ENCODE measurements around the gene NCKAP5. TPM values are rescaled to one million over a fixed set of nuclear protein-coding genes. Genes with fewer than 3 reads are reported as not detected.

NCKAP5 gene
- total and polyA plus RNA-seq, 2 of the 13 experiments (the other 11 are each of a cell fraction or from before 2014, with no cell fraction given) = 0.01 TPM; not detected in 1

GRCh38 chr2:132815516-132815915 is 752.7 kb downstream of the NCKAP5 start:
- H3K27ac ChIP-seq (ENCODE audit: extremely low read length, insufficient read depth, low read length) = no peak overlapping the region
- H3K4me2 ChIP-seq (ENCODE audit: low read depth, low read length) = no peak overlapping the region
- POLR2A ChIA-PET = no interaction called here
- no peak overlapping the region for H3K9ac ChIP-seq (ENCODE audit: insufficient read depth, low read depth, low read length)
- H3K9me3 ChIP-seq (ENCODE audit: low read length) = peaks cover 66% of the 10 kb centered on the region
- no peaks in the 10 kb centered on the region for H4K20me1 ChIP-seq (ENCODE audit: insufficient read depth, low read length)
- intact Hi-C loops (cut with micrococcal nuclease; ENCODE audit: unreplicated experiment) = no loop called here
- H3K27me3 ChIP-seq (ENCODE audit: control insufficient read depth in 1 of 2, insufficient read depth in 2 of 2, low read length in 2 of 2) = no peaks in the 10 kb centered on the region
- 6% methylated on average over 2 of the region's 2 CpGs for WGBS (ENCODE audit: low lambda C conversion rate)
- H3K36me3 ChIP-seq (replicated peaks in 1 of 2; ENCODE audit: control insufficient read depth in 1 of 2, insufficient read depth in 2 of 2, low read length in 2 of 2) = no peaks in the 10 kb centered on the region
- no peak overlapping the region for H2AFZ ChIP-seq (ENCODE audit: low read length)
- H3K4me3 ChIP-seq (replicated peaks in 1 of 3; ENCODE audit: insufficient read depth in 1 of 3, low read depth in 2 of 3, low read length in 3 of 3) = no peak overlapping the region
- TF ChIP-seq CREB1 (IDR thresholded peaks at IDR 0.05) (peak; percentile 59; the same call in 1 of the 2 replicates), CREB1 (CRISPR knock-in tag; IDR thresholded peaks at IDR 0.05) (no peak), PRMT3 (CRISPR knock-in tag; IDR thresholded peaks at IDR 0.05; ENCODE audit: borderline replicate concordance, low read depth) (no peak)
- FAIRE-seq = no peak
- no peak for ATAC-seq
- H3K79me2 ChIP-seq (ENCODE audit: insufficient read depth, low read length) = no peaks in the 10 kb centered on the region
- no TSS peak for BruUV-seq (replicated peaks)
- CTCF ChIA-PET (ENCODE audit: low intra/inter-chr PET ratio, low total read pairs) = no interaction called here
- H3K4me1 ChIP-seq (ENCODE audit: insufficient read depth, low read length) = no peaks in the 10 kb centered on the region
- in situ Hi-C loops (cut with HindIII; ENCODE audit: extremely low pct_ligation_motif_present, low pct_unique_long_range_greater_than_20kb) = no loop called here
- DNase-seq (ENCODE audit: low spot score) = no peak

DNA sequence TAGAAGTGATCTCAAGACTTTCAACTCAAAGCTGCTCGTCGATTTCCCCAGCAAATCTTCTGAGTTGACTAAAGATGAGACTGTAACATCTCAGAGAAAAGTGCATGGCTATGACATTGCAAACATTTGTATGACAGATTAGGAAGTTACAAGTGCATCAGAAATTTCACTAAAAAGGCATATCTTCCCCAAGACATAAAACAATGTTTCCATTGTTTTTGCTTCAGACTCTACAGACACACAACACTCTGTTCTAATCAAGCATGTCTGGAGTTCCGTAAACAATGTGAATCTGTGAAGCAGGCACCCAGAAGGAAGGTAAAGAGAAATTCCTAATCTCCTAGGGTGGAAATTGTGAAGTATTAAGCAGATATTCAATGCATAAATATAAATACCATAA is 753.6 kb downstream of the NCKAP5 start:
- intact Hi-C loops (cut with micrococcal nuclease; ENCODE audit: unreplicated experiment) = no loop called here
- no peak for FAIRE-seq
- no peak overlapping the region for H3K9ac ChIP-seq (ENCODE audit: insufficient read depth, low read depth, low read length)
- no peak for ATAC-seq
- H3K27me3 ChIP-seq (ENCODE audit: control insufficient read depth in 1 of 2, insufficient read depth in 2 of 2, low read length in 2 of 2) = no peaks in the 10 kb centered on the region
- no peak overlapping the region for H2AFZ ChIP-seq (ENCODE audit: low read length)
- no peaks in the 10 kb centered on the region for H3K4me1 ChIP-seq (ENCODE audit: insufficient read depth, low read length)
- no peak overlapping the region for H3K4me2 ChIP-seq (ENCODE audit: low read depth, low read length)
- no peak for DNase-seq (ENCODE audit: low spot score)
- H3K79me2 ChIP-seq (ENCODE audit: insufficient read depth, low read length) = no peaks in the 10 kb centered on the region
- no TSS peak for BruUV-seq (replicated peaks)
- peaks cover 73% of the 10 kb centered on the region for H3K9me3 ChIP-seq (ENCODE audit: low read length)
- ChIA-PET CTCF (ENCODE audit: low intra/inter-chr PET ratio, low total read pairs) (no interaction called here), POLR2A (no interaction called here)
- in situ Hi-C loops (cut with HindIII; ENCODE audit: extremely low pct_ligation_motif_present, low pct_unique_long_range_greater_than_20kb) = no loop called here
- no peak overlapping the region for H3K4me3 ChIP-seq (replicated peaks in 1 of 3; ENCODE audit: insufficient read depth in 1 of 3, low read depth in 2 of 3, low read length in 3 of 3)
- no peak overlapping the region for H3K27ac ChIP-seq (ENCODE audit: extremely low read length, insufficient read depth, low read length)
- H4K20me1 ChIP-seq (ENCODE audit: insufficient read depth, low read length) = no peaks in the 10 kb centered on the region
- no peaks in the 10 kb centered on the region for H3K36me3 ChIP-seq (replicated peaks in 1 of 2; ENCODE audit: control insufficient read depth in 1 of 2, insufficient read depth in 2 of 2, low read length in 2 of 2)
- TF ChIP-seq SATB2 (CRISPR knock-in tag; IDR thresholded peaks at IDR 0.05) = no peak
- no peak for TF ChIP-seq RARA (CRISPR knock-in tag; IDR thresholded peaks at IDR 0.05)
- TF ChIP-seq ZFY (CRISPR knock-in tag; IDR thresholded peaks at IDR 0.05) = no peak
- TF ChIP-seq ZNF280D (CRISPR knock-in tag; IDR thresholded peaks at IDR 0.05) = no peak
- TF ChIP-seq TP53 (CRISPR knock-in tag; conservative IDR thresholded peaks at IDR 0.05) = no peak
- WGBS (ENCODE audit: low lambda C conversion rate) = 10% methylated on average over 3 of the region's 3 CpGs

Measured in HepG2 (cell line).